Stimulated activated effector memory CD8-positive, alpha-beta T cell treated with anti-CD3 and anti-CD28 coated beads, Interleukin-12 subunit alpha, Interleukin-12 subunit beta, amount 100 ng/mL, for 72 hours (primary cell): ENCODE data around the gene SH3RF3.
A peak's percentile ranks its signal among the peaks of the same experiment; 100 is the strongest.

Source experiments
- ATAC-seq: fragments of 150-1000 bp; cut with Tn5 transposase; 2 replicates; pipeline ENCODE4 v1.10.0; 2021
- DNase-seq, 2 donors: peaks; one replicate each; pipeline ENCODE4 v3.0.0; 2021 to 2022; ENCODE audit warnings: low spot score in 2 of 2
- H3K27ac Mint-ChIP-seq: one replicate; pipeline ENCODE4 v1.8.0; 2022; ENCODE audit warnings: mild to moderate bottlenecking, mixed read lengths
- H3K36me3 Mint-ChIP-seq: one replicate; pipeline ENCODE4 v1.8.0; 2022; ENCODE audit warnings: mild to moderate bottlenecking, mixed read lengths
- H3K4me1 Mint-ChIP-seq: one replicate; pipeline ENCODE4 v1.8.0; 2022; ENCODE audit warnings: mixed read lengths
- H3K4me3 Mint-ChIP-seq: one replicate; pipeline ENCODE4 v1.8.0; 2022; ENCODE audit warnings: mild to moderate bottlenecking, mixed read lengths
- H3K9me3 Mint-ChIP-seq: one replicate; pipeline ENCODE4 v1.8.0; 2022; ENCODE audit warnings: mixed read lengths

SH3RF3 gene

GRCh38 chr2:109475531-109476210 lies 346.7 kb downstream of the SH3RF3 start:
- DNase-seq = no peak
- peak; percentile 68 for ATAC-seq

GRCh38 chr2:109476641-109477441 lies 347.8 kb downstream of the SH3RF3 start:
- Mint-ChIP-seq H3K4me3 (no peak overlapping the region), H3K9me3 (no peaks in the 10 kb centered on the region), H3K36me3 (no peaks in the 10 kb centered on the region), H3K27ac (no peak overlapping the region), H3K4me1 (no peaks in the 10 kb centered on the region)
- DNase-seq (no peak), ATAC-seq (no peak)

More at GRCh38 chr2:109475531-109476210, 346.7 kb downstream of the SH3RF3 start:
- no peak overlapping the region for H3K27ac Mint-ChIP-seq
- H3K36me3 Mint-ChIP-seq = no peaks in the 10 kb centered on the region
- no peaks in the 10 kb centered on the region for H3K9me3 Mint-ChIP-seq
- no peak overlapping the region for H3K4me3 Mint-ChIP-seq
- peaks cover under 1% of the 10 kb centered on the region for H3K4me1 Mint-ChIP-seq

GRCh38 chr2:109478906-109479493 lies 350.0 kb downstream of the SH3RF3 start:
- no peaks in the 10 kb centered on the region for H3K36me3 Mint-ChIP-seq

GRCh38 chr2:109479804-109480203 lies 350.8 kb downstream of the SH3RF3 start:
- ATAC-seq (no peak), DNase-seq (no peak)
- no peak overlapping the region for H3K4me3 Mint-ChIP-seq
- H3K36me3 Mint-ChIP-seq = no peaks in the 10 kb centered on the region
- no peaks in the 10 kb centered on the region for H3K9me3 Mint-ChIP-seq
- H3K27ac Mint-ChIP-seq = no peak overlapping the region
- no peaks in the 10 kb centered on the region for H3K4me1 Mint-ChIP-seq

More at GRCh38 chr2:109478906-109479493, 350.0 kb downstream of the SH3RF3 start:
- DNase-seq = no peak
- H3K4me1 Mint-ChIP-seq = no peaks in the 10 kb centered on the region
- H3K4me3 Mint-ChIP-seq = no peak overlapping the region
- no peak for ATAC-seq
- no peak overlapping the region for H3K27ac Mint-ChIP-seq
- H3K9me3 Mint-ChIP-seq = no peaks in the 10 kb centered on the region

GRCh38 chr2:109480486-109481195 lies 351.6 kb downstream of the SH3RF3 start:
- DNase-seq (no peak), ATAC-seq (no peak)
- Mint-ChIP-seq H3K27ac (no peak overlapping the region), H3K9me3 (no peaks in the 10 kb centered on the region), H3K36me3 (no peaks in the 10 kb centered on the region), H3K4me1 (no peaks in the 10 kb centered on the region), H3K4me3 (no peak overlapping the region)

GRCh38 chr2:109481196-109481555 lies 352.2 kb downstream of the SH3RF3 start:
- H3K4me1 Mint-ChIP-seq = no peaks in the 10 kb centered on the region
- ATAC-seq (no peak), DNase-seq (no peak)
- H3K27ac Mint-ChIP-seq = no peak overlapping the region
- no peaks in the 10 kb centered on the region for H3K9me3 Mint-ChIP-seq
- no peak overlapping the region for H3K4me3 Mint-ChIP-seq
- H3K36me3 Mint-ChIP-seq = no peaks in the 10 kb centered on the region

GRCh38 chr2:109481599-109481998 lies 352.6 kb downstream of the SH3RF3 start:
- H3K4me3 Mint-ChIP-seq = no peak overlapping the region
- no peak overlapping the region for H3K27ac Mint-ChIP-seq
- DNase-seq = no peak
- no peaks in the 10 kb centered on the region for H3K36me3 Mint-ChIP-seq
- no peak for ATAC-seq
- no peaks in the 10 kb centered on the region for H3K4me1 Mint-ChIP-seq
- no peaks in the 10 kb centered on the region for H3K9me3 Mint-ChIP-seq

- ATAC-seq (no peak), DNase-seq (no peak)
- Mint-ChIP-seq H3K27ac (no peak overlapping the region), H3K4me1 (no peaks in the 10 kb centered on the region), H3K4me3 (no peak overlapping the region), H3K9me3 (no peaks in the 10 kb centered on the region), H3K36me3 (no peaks in the 10 kb centered on the region)
Measured at GRCh38 chr2:109482361-109482861, 353.4 kb downstream of the SH3RF3 start.

- DNase-seq (no peak), ATAC-seq (no peak)
- Mint-ChIP-seq H3K36me3 (no peaks in the 10 kb centered on the region), H3K27ac (no peak overlapping the region), H3K9me3 (no peaks in the 10 kb centered on the region), H3K4me3 (no peak overlapping the region), H3K4me1 (no peaks in the 10 kb centered on the region)
Measured at GRCh38 chr2:109486711-109487535, 357.9 kb downstream of the SH3RF3 start.

- no peaks in the 10 kb centered on the region for H3K9me3 Mint-ChIP-seq
- no peak for ATAC-seq
- no peak overlapping the region for H3K27ac Mint-ChIP-seq
- no peaks in the 10 kb centered on the region for H3K36me3 Mint-ChIP-seq
- H3K4me1 Mint-ChIP-seq = no peaks in the 10 kb centered on the region
- H3K4me3 Mint-ChIP-seq = no peak overlapping the region
- no peak for DNase-seq
Measured at GRCh38 chr2:109487536-109487869, 358.5 kb downstream of the SH3RF3 start.

- DNase-seq (no peak), ATAC-seq (no peak)
- Mint-ChIP-seq H3K9me3 (no peaks in the 10 kb centered on the region), H3K4me3 (no peak overlapping the region), H3K4me1 (no peaks in the 10 kb centered on the region), H3K36me3 (no peaks in the 10 kb centered on the region), H3K27ac (no peak overlapping the region)
Measured at GRCh38 chr2:109487871-109488655, 359.1 kb downstream of the SH3RF3 start.

GRCh38 chr2:109489296-109489695 lies 360.3 kb downstream of the SH3RF3 start:
- Mint-ChIP-seq H3K4me1 (no peaks in the 10 kb centered on the region), H3K36me3 (no peaks in the 10 kb centered on the region), H3K27ac (no peak overlapping the region)

GRCh38 chr2:109493176-109493935 lies 364.4 kb downstream of the SH3RF3 start:
- H3K4me1 Mint-ChIP-seq = no peaks in the 10 kb centered on the region
- DNase-seq = no peak
- no peak overlapping the region for H3K4me3 Mint-ChIP-seq
- no peak for ATAC-seq
- H3K36me3 Mint-ChIP-seq = no peaks in the 10 kb centered on the region
- H3K27ac Mint-ChIP-seq = no peak overlapping the region
- no peaks in the 10 kb centered on the region for H3K9me3 Mint-ChIP-seq

More at GRCh38 chr2:109489296-109489695, 360.3 kb downstream of the SH3RF3 start:
- no peak overlapping the region for H3K4me3 Mint-ChIP-seq
- no peaks in the 10 kb centered on the region for H3K9me3 Mint-ChIP-seq
- no peak for DNase-seq
- no peak for ATAC-seq
